PFSK-1 (cell line): Measurements from ENCODE around the gene SLC6A12.

Experiments used
- FOXP2 ChIP-seq: optimal IDR thresholded peaks from 2 replicates; pipeline ENCODE3; 2011; ENCODE audit warnings: borderline replicate concordance, control low read depth, inconsistent platforms; ENCODE audit not compliant: insufficient read depth; ENCODE audit errors: extremely low read length, extremely low read depth
- POLR2AphosphoS5 ChIP-seq: IDR thresholded peaks from 2 replicates; pipeline ENCODE4 v1.6.1; 2012; ENCODE audit warnings: low read depth, mild to moderate bottlenecking, control low read depth, low read length, moderate library complexity
- REST ChIP-seq, 2 experiments: IDR thresholded peaks; 2 replicates each; pipeline versions ENCODE4 v1.6.1 to v1.8.0; 2011 to 2012; ENCODE audit warnings: low read depth in 2 of 2, low read length in 2 of 2, control low read depth in 1 of 2, inconsistent platforms in 1 of 2, mild to moderate bottlenecking in 1 of 2, moderate library complexity in 1 of 2; ENCODE audit not compliant: insufficient read depth in 1 of 2
- SIN3A ChIP-seq: IDR thresholded peaks from 2 replicates; pipeline ENCODE4 v1.6.1; 2012; ENCODE audit warnings: mild to moderate bottlenecking, low read length, moderate library complexity, borderline replicate concordance; ENCODE audit not compliant: insufficient read depth
- TAF1 ChIP-seq: IDR thresholded peaks from 2 replicates; pipeline ENCODE4 v1.6.1; 2012; ENCODE audit warnings: low read length, control low read depth, borderline replicate concordance; ENCODE audit not compliant: insufficient read depth

Gene SLC6A12

GRCh38 chr12:162467-163307 is 51.3 kb downstream of the SLC6A12 start:
- TF ChIP-seq REST (IDR thresholded peaks at IDR 0.05; ENCODE audit: insufficient read depth in 1 of 2, low read depth in 2 of 2, low read length in 2 of 2): no peak
- TF ChIP-seq POLR2AphosphoS5: no peak
- no peak for TF ChIP-seq TAF1
- no peak for TF ChIP-seq FOXP2
- no peak for TF ChIP-seq SIN3A

GRCh38 chr12:161823-162222 is 52.1 kb downstream of the SLC6A12 start:
- no peak for TF ChIP-seq REST (IDR thresholded peaks at IDR 0.05; ENCODE audit: insufficient read depth in 1 of 2, low read depth in 2 of 2, low read length in 2 of 2)
- TF ChIP-seq POLR2AphosphoS5: no peak
- TF ChIP-seq FOXP2: no peak
- TF ChIP-seq TAF1: no peak

- no peak for TF ChIP-seq REST (IDR thresholded peaks at IDR 0.05; ENCODE audit: insufficient read depth in 1 of 2, low read depth in 2 of 2, low read length in 2 of 2)
Measured at GRCh38 chr12:160858-161257, 53.1 kb downstream of the SLC6A12 start.

GRCh38 chr12:159156-159782 is 54.7 kb downstream of the SLC6A12 start:
- TF ChIP-seq SIN3A: no peak

GRCh38 chr12:157644-158043 is 56.3 kb downstream of the SLC6A12 start:
- TF ChIP-seq POLR2AphosphoS5 (no peak), SIN3A (no peak), TAF1 (no peak)

GRCh38 chr12:156945-157344 is 57.0 kb downstream of the SLC6A12 start:
- TF ChIP-seq SIN3A: no peak

GRCh38 chr12:155646-156045 is 58.3 kb downstream of the SLC6A12 start:
- TF ChIP-seq REST (IDR thresholded peaks at IDR 0.05; ENCODE audit: insufficient read depth in 1 of 2, low read depth in 2 of 2, low read length in 2 of 2) (no peak), TAF1 (no peak), POLR2AphosphoS5 (no peak), SIN3A (no peak), FOXP2 (no peak)
